ENCODE results near the gene MKLN1.
"Not testable (repeated sequence)": the region's sequence is repeated elsewhere in the genome, so short reads cannot be mapped to it uniquely, and the experiment has no call there.

Gene MKLN1

DNA sequence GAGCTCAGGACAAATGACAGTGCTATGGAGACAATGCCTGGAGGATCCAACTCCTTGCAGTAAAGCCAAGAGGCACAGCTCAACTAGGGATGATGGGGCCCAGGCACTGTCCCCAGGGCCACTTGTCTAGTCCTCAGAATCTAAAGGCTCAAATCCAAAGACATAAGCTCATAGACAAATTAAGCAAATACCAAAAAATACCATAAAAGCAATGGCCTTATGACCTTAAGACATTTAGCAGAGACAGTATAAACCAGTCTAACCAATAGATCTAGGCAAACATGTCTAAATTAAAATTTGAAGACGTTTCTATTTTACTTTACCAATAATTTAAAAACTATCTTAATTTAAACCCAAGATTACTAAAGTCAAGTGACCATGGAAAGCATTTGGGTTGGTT lies 14.8 kb upstream of the MKLN1 start:
- no peak for DNase-seq (ENCODE audit: low read depth, low spot score)

- no peak for DNase-seq (ENCODE audit: low read depth, low spot score)
These were observed 7.1 kb upstream of the MKLN1 start for GRCh38 chr7:131320603-131321002.

DNA sequence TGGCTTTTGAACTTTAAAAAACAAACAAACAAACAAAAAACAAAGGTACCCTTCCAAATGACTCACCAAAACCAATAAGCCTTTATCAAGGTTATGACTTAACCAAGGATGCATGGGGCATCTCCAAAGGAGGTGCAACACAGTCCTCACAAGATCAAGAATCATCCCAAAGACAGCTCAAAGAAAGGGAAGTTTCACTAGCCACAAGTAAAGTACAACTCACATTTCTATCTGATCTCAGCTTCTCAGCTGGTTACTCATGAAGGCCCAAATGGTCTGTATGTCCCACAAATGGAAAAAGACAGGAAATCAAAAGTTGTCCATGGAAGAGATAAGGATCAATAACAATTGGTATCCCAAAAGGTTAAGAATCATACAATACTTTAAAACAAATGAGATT lies 6.0 kb upstream of the MKLN1 start:
- DNase-seq (ENCODE audit: low read depth, low spot score) = no peak

DNA sequence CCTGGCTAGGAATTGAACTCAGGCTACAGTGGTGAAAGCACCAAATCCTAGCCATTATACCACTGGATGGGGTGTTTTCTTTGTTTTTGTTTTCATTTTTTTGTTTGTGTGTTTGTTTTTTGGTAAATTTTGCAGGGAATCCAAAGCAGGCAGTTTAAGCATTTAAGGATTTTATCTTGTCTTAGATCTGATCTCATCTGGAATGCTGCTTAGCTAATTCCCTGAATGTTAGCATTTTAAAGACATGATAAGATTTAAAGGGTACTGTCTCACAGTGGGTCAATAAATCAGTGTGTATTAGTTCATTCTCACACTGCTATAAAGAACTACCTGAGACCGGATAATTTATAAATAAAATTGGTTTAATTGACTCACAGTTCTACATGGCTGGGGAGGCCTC lies 5.6 kb upstream of the MKLN1 start:
- DNase-seq (ENCODE audit: low read depth, low spot score) = no peak

- no peak for DNase-seq (ENCODE audit: low read depth, low spot score)
These were observed 4.8 kb upstream of the MKLN1 start for GRCh38 chr7:131322861-131323260.

DNA sequence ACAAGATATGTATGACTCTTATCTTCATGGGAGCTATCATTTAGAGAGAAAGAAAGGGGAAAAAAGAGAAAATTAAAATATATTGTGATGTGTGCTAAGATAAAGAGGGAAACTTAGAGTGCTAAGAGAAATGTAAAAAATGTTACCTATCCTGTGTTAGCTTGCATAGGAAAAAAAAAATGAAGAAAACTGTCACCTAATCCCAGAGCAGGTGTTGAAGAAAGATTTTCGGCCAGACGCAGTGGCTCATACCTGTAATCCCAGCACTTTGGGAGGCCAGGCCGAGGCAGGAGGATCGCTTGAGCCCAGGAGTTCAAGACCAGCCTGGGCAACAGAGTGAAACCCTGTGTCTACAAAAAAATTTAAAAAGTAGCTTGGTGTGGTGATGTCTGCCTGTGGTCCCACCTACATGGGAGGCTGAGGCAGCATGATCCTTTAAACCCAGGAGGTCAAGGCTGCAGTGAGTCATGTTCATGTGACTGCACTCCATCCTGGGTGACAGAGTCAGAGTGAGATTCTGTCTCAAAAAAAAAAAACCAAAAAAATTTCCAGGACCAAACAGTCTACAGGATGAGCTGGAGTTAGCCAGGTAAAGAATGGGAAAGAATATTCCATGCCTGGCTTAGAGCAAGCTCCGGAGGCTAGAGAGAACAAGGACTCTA lies 2.4 kb upstream of the MKLN1 start:
- DNase-seq (ENCODE audit: low read depth, low spot score) = no peak

DNA sequence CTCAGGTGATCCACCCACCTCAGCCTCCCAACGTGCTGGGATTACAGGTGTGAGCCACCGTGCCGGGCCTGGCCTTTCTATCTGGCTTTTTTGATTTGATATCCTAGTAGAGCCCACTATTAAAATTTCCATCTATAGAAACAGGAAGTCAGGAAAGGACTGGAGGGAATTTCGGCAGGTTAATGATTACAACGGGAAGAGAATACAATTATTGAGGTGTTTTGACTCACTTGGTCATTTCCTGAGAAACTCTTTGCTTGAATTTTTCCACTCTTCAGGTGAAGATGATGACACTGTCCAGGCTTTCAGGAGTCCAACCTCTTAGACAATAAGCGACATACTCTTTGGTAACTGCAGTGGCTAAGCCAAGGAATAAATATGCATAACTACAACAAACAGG lies 1.1 kb upstream of the MKLN1 start:
- no peak for DNase-seq (ENCODE audit: low read depth, low spot score)

GRCh38 chr7:131327049-131327625 lies 539 bp upstream of the MKLN1 start:
- peak; percentile 50 for DNase-seq (ENCODE audit: low read depth, low spot score)

DNA sequence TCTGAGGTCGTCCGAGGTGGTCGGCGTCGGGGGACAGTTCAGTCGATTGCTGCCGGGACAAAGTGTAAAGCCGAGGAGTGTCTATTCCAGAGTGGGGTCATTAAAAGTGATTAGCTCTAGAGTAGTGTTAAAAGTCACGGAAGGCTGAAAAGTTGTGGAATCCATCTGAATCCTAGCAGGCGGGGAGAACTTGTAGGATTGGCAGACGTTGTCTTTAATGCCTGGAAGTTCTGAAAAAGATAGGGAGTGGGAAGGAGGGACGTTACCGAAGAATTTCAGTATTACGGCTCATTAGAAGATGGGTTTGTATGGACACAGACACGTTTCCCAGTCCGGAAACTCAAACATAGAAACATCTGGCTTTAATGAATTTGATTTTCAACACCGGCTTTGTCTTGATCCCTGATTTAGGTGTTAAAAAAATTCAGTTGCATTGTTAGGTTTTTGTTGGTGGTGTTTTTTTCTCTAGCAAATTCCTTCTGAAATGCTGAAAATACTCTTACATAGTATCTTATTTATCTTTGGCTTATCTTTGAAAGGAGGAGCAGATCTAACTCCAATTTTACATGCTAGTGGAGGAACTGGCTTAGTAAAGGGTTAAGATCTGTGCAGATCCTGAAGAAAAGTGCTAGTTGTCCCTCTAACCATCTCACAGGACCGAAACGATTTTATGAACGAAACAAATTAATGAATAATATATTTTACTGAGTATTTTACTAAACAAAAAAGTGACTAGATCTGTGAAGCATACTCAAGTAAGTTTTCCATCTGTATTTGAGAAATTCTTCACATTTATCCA lies 900 bp downstream of the MKLN1 start:
- DNase-seq (ENCODE audit: low read depth, low spot score) = no peak

GRCh38 chr7:131329176-131329570 lies 1.5 kb downstream of the MKLN1 start:
- DNase-seq (ENCODE audit: low read depth, low spot score) = no peak

GRCh38 chr7:131330299-131330698 lies 2.6 kb downstream of the MKLN1 start:
- DNase-seq (ENCODE audit: low read depth, low spot score) = no peak

DNA sequence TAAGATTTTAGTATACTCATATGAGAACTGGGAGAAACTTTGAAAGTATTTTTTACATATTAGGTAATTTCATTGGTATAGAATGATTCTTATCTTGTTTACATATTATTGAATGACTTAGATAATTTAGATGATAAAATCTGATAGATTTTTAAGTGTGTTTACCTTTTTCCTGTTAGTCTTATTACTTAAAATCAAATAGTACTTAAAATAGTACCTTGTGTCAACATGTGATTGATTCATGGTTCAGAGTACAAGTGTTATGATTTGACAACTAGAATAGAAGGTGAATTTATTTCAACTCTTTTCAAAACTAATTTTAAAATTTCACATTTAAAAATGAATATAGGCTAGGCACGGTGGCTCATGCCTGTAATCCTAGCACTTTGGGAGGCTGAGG lies 4.1 kb downstream of the MKLN1 start:
- no peak for DNase-seq (ENCODE audit: low read depth, low spot score)

DNA sequence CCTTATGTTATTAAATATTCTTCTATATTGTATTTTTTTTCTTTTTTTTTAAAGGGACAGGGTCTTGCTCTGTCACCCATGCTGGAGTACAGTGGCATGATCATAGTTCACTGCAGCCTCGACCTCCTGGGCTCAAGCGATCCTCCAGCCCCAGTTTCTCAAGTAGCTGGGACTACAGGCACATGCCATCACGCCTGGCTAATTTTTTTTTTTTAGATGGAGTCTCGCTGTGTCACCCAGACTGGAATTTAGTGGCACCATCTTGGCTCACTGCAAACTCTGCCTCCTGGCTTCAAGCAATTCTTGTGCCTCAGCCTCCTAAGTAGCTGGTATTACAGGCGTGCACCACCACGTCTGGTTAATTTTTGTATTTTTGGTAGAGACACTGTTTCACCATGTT lies 5.1 kb downstream of the MKLN1 start:
- not testable (repeated sequence) for DNase-seq (ENCODE audit: low read depth, low spot score)

GRCh38 chr7:131335639-131336381 lies 8.1 kb downstream of the MKLN1 start:
- no peak for DNase-seq (ENCODE audit: low read depth, low spot score)

GRCh38 chr7:131336956-131337355 lies 9.3 kb downstream of the MKLN1 start:
- DNase-seq (ENCODE audit: low read depth, low spot score) = no peak

DNA sequence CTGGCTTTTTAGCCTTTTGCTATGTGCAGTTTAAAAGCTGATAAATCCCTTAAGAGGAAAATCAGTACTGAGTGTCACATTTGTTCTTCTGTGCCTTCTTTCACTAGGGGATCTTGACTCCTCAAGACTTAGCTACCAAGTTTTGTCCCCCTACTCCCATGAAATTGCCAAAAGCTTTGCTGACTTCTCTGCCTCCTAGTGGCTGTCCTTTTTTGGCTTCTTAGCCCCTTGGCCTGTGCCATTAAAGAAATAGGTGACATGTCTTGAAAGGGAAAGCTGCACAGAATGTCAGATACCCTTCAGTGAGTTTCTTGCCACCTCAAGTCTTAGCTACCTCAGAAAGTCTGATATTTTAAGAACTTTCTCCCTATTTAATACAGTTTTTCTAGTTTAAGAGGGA lies 10.5 kb downstream of the MKLN1 start:
- DNase-seq (ENCODE audit: low read depth, low spot score) = no peak

- no peak for DNase-seq (ENCODE audit: low read depth, low spot score)
These were observed 11.2 kb downstream of the MKLN1 start for GRCh38 chr7:131338691-131339390.

GRCh38 chr7:131341690-131342089 lies 14.0 kb downstream of the MKLN1 start:
- no peak for DNase-seq (ENCODE audit: low read depth, low spot score)

- no peak for DNase-seq (ENCODE audit: low read depth, low spot score)
These were observed 15.3 kb downstream of the MKLN1 start for GRCh38 chr7:131342864-131343442.

DNA sequence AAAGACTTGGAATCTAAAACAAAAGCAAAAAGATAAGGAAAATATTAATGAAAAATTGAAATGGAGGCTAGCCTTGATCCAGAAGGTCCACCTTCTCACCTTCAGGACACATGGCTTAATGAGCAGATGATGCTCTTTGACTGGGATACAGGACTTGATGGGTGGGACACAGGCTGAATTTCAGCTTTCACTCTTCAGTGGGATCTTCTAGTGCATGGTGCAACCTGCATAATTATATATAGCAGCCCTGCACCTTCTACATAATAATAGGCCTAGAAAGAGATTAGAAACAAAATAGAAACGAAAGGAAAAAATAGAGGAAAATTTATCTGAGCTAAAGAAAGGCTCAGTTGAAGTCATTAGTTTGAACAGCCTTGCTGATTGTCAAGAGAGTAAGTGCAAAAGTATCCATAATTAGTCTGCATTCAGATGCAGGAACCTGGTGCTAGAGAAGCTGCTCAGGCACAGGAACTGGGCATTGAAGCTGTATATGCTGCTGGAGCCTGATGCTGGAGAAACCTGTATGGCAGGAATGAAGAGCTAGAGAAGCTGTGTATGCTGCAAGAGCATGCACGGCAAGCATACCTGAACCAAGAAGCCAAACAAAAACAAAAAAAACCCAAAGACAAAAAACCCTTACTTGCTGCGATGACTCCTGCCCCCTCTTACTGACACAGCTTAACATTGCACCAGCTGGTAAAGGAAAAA lies 19.4 kb downstream of the MKLN1 start:
- DNase-seq (ENCODE audit: low read depth, low spot score) = no peak

DNA sequence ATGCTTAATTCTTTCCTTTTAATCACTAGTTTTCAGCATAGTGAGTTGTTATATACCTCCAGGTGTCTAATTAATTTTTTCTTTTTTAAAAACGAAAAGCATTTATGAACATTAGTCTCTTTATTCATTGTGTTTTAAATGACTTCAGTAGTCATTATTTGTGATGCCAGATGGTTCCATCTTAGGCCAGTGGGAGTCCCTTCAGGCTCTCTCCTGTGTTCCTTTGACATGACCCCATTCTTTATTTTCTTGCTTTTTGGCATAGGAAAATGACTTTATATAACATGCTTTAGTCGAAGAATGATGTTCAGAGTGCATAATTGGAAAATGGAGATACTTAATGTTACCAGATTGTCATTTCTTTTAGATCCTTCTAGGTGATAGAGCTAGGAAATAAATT lies 24.4 kb downstream of the MKLN1 start:
- DNase-seq (ENCODE audit: low read depth, low spot score) = no peak

All from brain pericyte (primary cell).